Neuron (in vitro differentiated cells): ENCODE measurements around the gene GABBR2.

Experiments used
- H2AFZ ChIP-seq: one replicate; pipeline ENCODE4 v1.6.1; 2013; ENCODE audit warnings: low read depth, mild to moderate bottlenecking, inconsistent platforms, low read length, moderate library complexity
- H3K27me3 ChIP-seq: one replicate; pipeline ENCODE4 v1.6.1; 2013; ENCODE audit warnings: low read length; ENCODE audit not compliant: insufficient read depth
- H3K36me3 ChIP-seq: one replicate; pipeline ENCODE4 v1.6.1; 2013; ENCODE audit warnings: low read length; ENCODE audit not compliant: insufficient read depth
- H3K4me1 ChIP-seq: one replicate; pipeline ENCODE4 v1.6.1; 2013; ENCODE audit warnings: low read length; ENCODE audit not compliant: insufficient read depth
- H3K4me3 ChIP-seq: 2 replicates; pipeline ENCODE4 v1.5.1; 2013; ENCODE audit warnings: mild to moderate bottlenecking, low read length, moderate library complexity
- H3K9me3 ChIP-seq: one replicate; pipeline ENCODE4 v1.6.1; 2013; ENCODE audit warnings: low read length

The GABBR2 gene

DNA sequence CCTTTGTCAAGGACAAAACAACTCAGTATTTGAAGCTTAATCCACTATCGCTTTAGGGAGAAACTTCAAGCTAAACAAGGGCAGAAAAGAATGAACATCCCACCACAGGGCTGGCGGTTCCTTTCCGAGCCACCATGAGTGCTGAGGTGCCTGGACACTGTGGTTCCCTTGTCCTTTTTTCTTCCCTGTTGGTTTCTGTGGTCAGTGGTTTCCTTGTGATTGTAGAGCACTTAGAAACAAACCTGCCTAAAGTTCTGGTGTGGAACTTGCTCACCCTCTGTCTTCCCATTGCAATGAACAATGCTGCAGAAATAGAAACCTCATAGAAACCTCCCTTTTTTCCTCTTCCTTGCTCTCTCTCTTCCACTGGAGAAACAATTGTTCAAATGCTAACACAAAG is 373.9 kb downstream of the GABBR2 start:
- no peaks in the 10 kb centered on the region for H3K27me3 ChIP-seq

DNA sequence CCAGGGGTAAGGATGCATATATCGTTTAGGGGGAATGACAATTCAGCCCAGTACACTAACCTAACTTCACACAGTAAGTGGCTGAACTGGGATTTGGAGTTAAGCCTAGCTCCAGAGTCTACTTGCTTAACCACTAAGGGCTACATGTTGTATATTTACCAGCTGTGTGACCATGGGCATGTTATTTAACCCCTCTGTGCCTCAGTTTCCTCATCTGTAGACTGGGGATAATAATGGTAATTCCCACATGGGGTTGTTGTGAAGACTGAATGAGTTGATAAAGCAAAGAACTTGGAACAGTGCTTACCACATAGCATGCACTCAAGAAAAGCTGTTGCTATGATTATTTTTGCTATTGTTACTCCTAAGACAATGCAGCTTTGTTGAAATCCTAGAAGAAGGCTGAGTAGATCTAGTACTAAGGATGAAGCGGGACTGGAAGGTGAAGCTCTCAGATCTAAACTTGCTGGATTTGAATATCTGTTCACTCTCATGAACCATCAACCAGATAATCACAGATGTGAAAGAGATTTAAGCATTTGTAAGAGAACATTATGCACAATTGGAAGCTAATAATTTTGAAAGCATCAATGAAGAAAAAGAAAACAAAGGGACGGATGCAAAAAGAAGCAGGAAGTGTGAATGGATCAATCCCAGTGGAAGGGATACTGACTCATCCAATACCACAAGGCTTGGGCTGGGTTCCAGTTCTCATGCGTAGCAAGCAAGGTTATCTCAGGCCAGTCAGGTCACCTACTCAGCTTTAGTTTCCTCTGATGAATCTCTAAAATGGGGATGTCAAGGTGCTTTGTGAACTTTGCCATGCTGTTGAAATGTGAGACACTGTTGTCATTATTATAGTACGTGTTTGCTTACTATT is 374.8 kb downstream of the GABBR2 start:
- Histone ChIP-seq H2AFZ (no peak overlapping the region), H3K4me3 (no peak overlapping the region), H3K36me3 (no peaks in the 10 kb centered on the region), H3K4me1 (no peaks in the 10 kb centered on the region), H3K9me3 (no peaks in the 10 kb centered on the region), H3K27me3 (no peaks in the 10 kb centered on the region)

More for the DNA sequence above, 373.9 kb downstream of the GABBR2 start:
- Histone ChIP-seq H3K4me3 (no peak overlapping the region), H3K4me1 (no peaks in the 10 kb centered on the region), H3K9me3 (no peaks in the 10 kb centered on the region), H2AFZ (no peak overlapping the region), H3K36me3 (no peaks in the 10 kb centered on the region)

- H3K9me3 ChIP-seq: no peaks in the 10 kb centered on the region
- no peak overlapping the region for H2AFZ ChIP-seq
- no peaks in the 10 kb centered on the region for H3K27me3 ChIP-seq
- no peak overlapping the region for H3K4me3 ChIP-seq
- H3K4me1 ChIP-seq: no peaks in the 10 kb centered on the region
- H3K36me3 ChIP-seq: no peaks in the 10 kb centered on the region
Observed at GRCh38 chr9:98332405-98332831, 376.3 kb downstream of the GABBR2 start.

GRCh38 chr9:98331536-98332259 is 377.0 kb downstream of the GABBR2 start:
- Histone ChIP-seq H2AFZ (no peak overlapping the region), H3K4me1 (no peaks in the 10 kb centered on the region), H3K9me3 (no peaks in the 10 kb centered on the region), H3K27me3 (no peaks in the 10 kb centered on the region), H3K36me3 (no peaks in the 10 kb centered on the region), H3K4me3 (no peak overlapping the region)

DNA sequence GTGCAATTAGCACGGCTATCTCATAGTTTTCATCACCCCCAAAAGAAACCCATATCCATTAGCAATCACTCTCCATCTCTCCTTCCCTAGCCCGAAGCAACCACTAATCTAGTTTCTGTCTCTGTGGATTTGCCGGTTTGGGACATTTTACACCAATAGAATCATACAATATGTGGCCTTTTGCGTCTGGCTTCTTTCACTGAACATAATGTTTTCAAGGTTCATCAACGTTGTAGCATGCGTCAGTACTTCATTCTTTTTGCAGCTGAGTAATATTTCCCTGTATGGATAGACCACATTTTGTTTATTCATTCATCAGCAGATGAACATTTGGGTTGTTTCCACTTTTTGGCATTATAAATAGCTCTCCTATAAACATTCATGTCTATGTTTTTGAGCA is 377.9 kb downstream of the GABBR2 start:
- Histone ChIP-seq H3K36me3 (no peaks in the 10 kb centered on the region), H3K4me3 (no peak overlapping the region), H2AFZ (no peak overlapping the region), H3K4me1 (no peaks in the 10 kb centered on the region), H3K9me3 (no peaks in the 10 kb centered on the region), H3K27me3 (no peaks in the 10 kb centered on the region)

DNA sequence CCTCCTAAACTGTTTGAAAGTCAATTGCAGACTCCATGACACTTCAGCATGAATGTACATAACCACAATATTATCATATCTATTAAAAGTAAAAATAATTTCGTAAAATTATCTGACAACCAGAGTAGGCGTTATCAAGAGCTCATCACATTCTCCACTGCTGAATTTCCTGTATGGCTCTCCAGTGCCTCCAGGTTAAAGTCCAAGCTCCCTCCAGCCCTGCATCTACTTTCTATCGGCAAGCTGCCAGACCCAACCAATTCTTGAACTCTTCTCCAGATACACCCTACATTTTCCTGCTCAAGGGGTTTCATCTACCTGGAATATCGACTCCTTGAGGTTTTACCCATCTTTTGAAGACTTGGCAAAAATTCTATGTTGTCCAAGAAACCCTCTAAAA is 378.8 kb downstream of the GABBR2 start:
- no peaks in the 10 kb centered on the region for H3K36me3 ChIP-seq
- no peaks in the 10 kb centered on the region for H3K4me1 ChIP-seq

GRCh38 chr9:98329281-98329680 is 379.5 kb downstream of the GABBR2 start:
- H3K4me3 ChIP-seq: no peak overlapping the region
- H3K27me3 ChIP-seq: no peaks in the 10 kb centered on the region
- H2AFZ ChIP-seq: no peak overlapping the region
- no peaks in the 10 kb centered on the region for H3K36me3 ChIP-seq
- no peaks in the 10 kb centered on the region for H3K4me1 ChIP-seq
- no peaks in the 10 kb centered on the region for H3K9me3 ChIP-seq

More for the DNA sequence above, 378.8 kb downstream of the GABBR2 start:
- H3K27me3 ChIP-seq: no peaks in the 10 kb centered on the region
- no peaks in the 10 kb centered on the region for H3K9me3 ChIP-seq
- no peak overlapping the region for H2AFZ ChIP-seq
- H3K4me3 ChIP-seq: no peak overlapping the region

GRCh38 chr9:98328770-98329169 is 380.0 kb downstream of the GABBR2 start:
- Histone ChIP-seq H3K27me3 (no peaks in the 10 kb centered on the region), H2AFZ (no peak overlapping the region), H3K4me1 (no peaks in the 10 kb centered on the region), H3K4me3 (no peak overlapping the region), H3K36me3 (no peaks in the 10 kb centered on the region), H3K9me3 (no peaks in the 10 kb centered on the region)

GRCh38 chr9:98328141-98328540 is 380.6 kb downstream of the GABBR2 start:
- Histone ChIP-seq H3K4me3 (no peak overlapping the region), H3K9me3 (no peaks in the 10 kb centered on the region), H3K36me3 (no peaks in the 10 kb centered on the region), H2AFZ (no peak overlapping the region), H3K27me3 (no peaks in the 10 kb centered on the region), H3K4me1 (no peaks in the 10 kb centered on the region)

- Histone ChIP-seq H3K36me3 (no peaks in the 10 kb centered on the region), H3K9me3 (no peaks in the 10 kb centered on the region), H2AFZ (no peak overlapping the region), H3K27me3 (no peaks in the 10 kb centered on the region), H3K4me3 (no peak overlapping the region), H3K4me1 (no peaks in the 10 kb centered on the region)
Observed at GRCh38 chr9:98327249-98327561, 381.5 kb downstream of the GABBR2 start.

GRCh38 chr9:98326459-98327248 is 382.1 kb downstream of the GABBR2 start:
- H2AFZ ChIP-seq: no peak overlapping the region
- H3K4me3 ChIP-seq: no peak overlapping the region
- H3K4me1 ChIP-seq: no peaks in the 10 kb centered on the region
- no peaks in the 10 kb centered on the region for H3K27me3 ChIP-seq
- H3K36me3 ChIP-seq: no peaks in the 10 kb centered on the region
- no peaks in the 10 kb centered on the region for H3K9me3 ChIP-seq

DNA sequence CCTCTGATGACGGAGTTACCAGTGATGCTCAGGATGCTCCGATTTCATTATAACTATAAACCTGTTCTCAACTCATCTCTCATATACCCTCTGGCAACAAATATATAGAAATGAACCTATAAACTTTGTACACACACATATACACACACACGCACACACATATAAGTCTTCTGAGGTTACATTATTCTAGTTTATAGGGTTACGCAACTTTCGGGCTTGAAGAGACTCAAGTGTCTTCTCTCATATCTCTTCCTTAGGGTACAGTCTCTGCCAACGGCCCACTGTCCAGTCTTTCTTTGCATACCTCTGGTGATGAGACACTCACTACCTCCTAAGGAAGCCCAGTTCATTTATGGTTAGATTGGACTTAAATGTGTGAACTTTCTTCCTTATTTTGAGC is 383.9 kb downstream of the GABBR2 start:
- Histone ChIP-seq H2AFZ (no peak overlapping the region), H3K9me3 (no peaks in the 10 kb centered on the region), H3K36me3 (no peaks in the 10 kb centered on the region), H3K27me3 (no peaks in the 10 kb centered on the region), H3K4me3 (no peak overlapping the region), H3K4me1 (no peaks in the 10 kb centered on the region)

- no peaks in the 10 kb centered on the region for H3K4me1 ChIP-seq
- no peaks in the 10 kb centered on the region for H3K9me3 ChIP-seq
- H2AFZ ChIP-seq: no peak overlapping the region
- H3K4me3 ChIP-seq: no peak overlapping the region
- H3K36me3 ChIP-seq: no peaks in the 10 kb centered on the region
- no peaks in the 10 kb centered on the region for H3K27me3 ChIP-seq
Observed at GRCh38 chr9:98323831-98324135, 385.0 kb downstream of the GABBR2 start.
